Dendritic cell treated with granulocyte-macrophage colony-stimulating factor and Interleukin-4, amounts not matched to agents 40 ng/mL and 50 ng/mL, for 4 days (primary cell): Measurements from ENCODE around the gene TSPAN33.

Experiments
- H3K27ac Mint-ChIP-seq: one replicate; pipeline ENCODE4 v1.8.0; 2022; ENCODE audit warnings: mild to moderate bottlenecking, mixed read lengths
- H3K27me3 Mint-ChIP-seq: one replicate; pipeline ENCODE4 v1.8.0; 2022; ENCODE audit warnings: mild to moderate bottlenecking, mixed read lengths
- H3K36me3 Mint-ChIP-seq: one replicate; pipeline ENCODE4 v1.8.0; 2022; ENCODE audit warnings: low read depth, mixed read lengths
- H3K4me1 Mint-ChIP-seq: one replicate; pipeline ENCODE4 v1.8.0; 2022; ENCODE audit warnings: low read depth, mixed read lengths
- H3K4me3 Mint-ChIP-seq: one replicate; pipeline ENCODE4 v1.8.0; 2022; ENCODE audit warnings: mild to moderate bottlenecking, moderate library complexity, mixed read lengths
- H3K9me3 Mint-ChIP-seq: one replicate; pipeline ENCODE4 v1.8.0; 2022; ENCODE audit warnings: mixed read lengths
- intact Hi-C: fragments of 100-400 bp; cut with micrococcal nuclease; formaldehyde crosslinking; loops from one replicate; pipeline ENCODE4 v1.15.0; 2022

TSPAN33 gene

GRCh38 chr7:129149511-129149910 is 5.0 kb downstream of the TSPAN33 start:
- intact Hi-C loops = loop anchor here (5.0 kb wide), 2 partner anchors 57 to 97 kb away; no protein-coding TSS in a partner anchor
- peaks cover 66% of the 10 kb centered on the region for H3K4me1 Mint-ChIP-seq

GRCh38 chr7:129150199-129150996 is 5.9 kb downstream of the TSPAN33 start:
- Mint-ChIP-seq H3K36me3 (peaks cover 36% of the 10 kb centered on the region), H3K4me3 (no peak overlapping the region), H3K27ac (peak overlapping the region; percentile 91), H3K27me3 (peaks cover 2% of the 10 kb centered on the region), H3K9me3 (no peaks in the 10 kb centered on the region), H3K4me1 (peaks cover 61% of the 10 kb centered on the region)
- intact Hi-C loops = no loop called here

More at GRCh38 chr7:129149511-129149910, 5.0 kb downstream of the TSPAN33 start:
- peaks cover 42% of the 10 kb centered on the region for H3K36me3 Mint-ChIP-seq
- peak overlapping the region; percentile 41 for H3K4me3 Mint-ChIP-seq
- H3K27me3 Mint-ChIP-seq = peaks cover 2% of the 10 kb centered on the region
- H3K9me3 Mint-ChIP-seq = no peaks in the 10 kb centered on the region
- H3K27ac Mint-ChIP-seq = peak overlapping the region; percentile 91

DNA sequence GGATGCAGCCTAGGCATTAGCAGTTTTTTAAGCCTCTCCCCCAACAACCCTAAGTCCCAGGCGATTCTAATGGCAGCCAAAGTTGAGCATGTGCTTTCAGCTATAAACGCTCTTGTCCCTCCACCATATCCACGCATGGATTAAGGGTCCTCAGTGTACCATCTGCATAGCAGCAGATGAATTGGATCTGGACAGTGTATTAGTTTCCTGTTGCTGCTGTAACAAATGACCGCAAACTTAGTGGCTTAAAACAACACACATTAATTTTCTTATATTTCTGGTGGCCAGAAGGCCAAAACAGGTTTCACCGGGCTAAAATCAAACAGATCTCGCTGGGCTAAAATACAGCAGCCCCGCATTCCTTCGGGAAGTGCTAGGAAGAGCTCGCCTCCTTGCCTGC is 13.1 kb downstream of the TSPAN33 start:
- intact Hi-C loops = no loop called here
- Mint-ChIP-seq H3K27ac (no peak overlapping the region), H3K9me3 (no peaks in the 10 kb centered on the region), H3K4me3 (no peak overlapping the region), H3K27me3 (no peaks in the 10 kb centered on the region), H3K36me3 (peaks cover 69% of the 10 kb centered on the region), H3K4me1 (peaks cover 10% of the 10 kb centered on the region)

GRCh38 chr7:129159539-129159938 is 15.0 kb downstream of the TSPAN33 start:
- Mint-ChIP-seq H3K27ac (no peak overlapping the region), H3K4me3 (no peak overlapping the region), H3K27me3 (no peaks in the 10 kb centered on the region), H3K9me3 (no peaks in the 10 kb centered on the region), H3K36me3 (peaks cover 80% of the 10 kb centered on the region), H3K4me1 (peaks cover 5% of the 10 kb centered on the region)
- intact Hi-C loops = no loop called here

DNA sequence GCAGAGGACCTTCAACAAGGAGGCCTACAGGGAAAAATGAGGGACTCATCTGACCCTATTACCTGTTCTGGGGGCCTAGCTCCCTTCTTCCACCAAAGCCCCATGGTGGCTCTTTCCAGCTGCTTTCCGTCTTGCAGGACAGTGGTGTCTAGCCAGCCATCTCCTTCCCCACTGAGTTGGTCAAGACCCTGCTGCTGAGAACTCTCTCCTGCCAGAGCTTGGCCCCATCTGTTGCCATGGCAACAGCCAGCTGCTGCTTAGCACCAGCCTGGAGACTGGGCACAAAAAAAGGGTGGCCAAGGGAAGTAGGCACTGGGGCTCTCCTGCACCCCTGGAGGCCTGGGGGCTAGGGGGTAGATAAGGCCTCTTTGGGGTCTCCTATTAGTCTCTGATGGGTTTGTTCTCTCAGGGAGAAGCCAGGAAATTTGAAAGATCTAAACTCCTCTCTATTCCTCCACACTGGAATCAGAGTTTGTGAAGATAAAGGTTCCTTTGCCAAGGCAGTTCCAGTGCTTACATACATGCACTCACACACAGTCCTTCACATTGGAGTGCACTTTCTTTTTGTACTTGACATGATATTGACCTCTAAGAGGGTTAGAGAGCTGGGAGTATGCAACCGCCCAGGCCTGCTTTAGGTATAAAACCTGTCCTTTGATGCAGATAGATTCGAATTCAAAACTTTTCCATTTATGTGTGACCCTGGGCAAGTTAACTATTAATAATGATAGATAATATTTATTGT is 15.8 kb downstream of the TSPAN33 start:
- Mint-ChIP-seq H3K9me3 (no peaks in the 10 kb centered on the region), H3K27ac (no peak overlapping the region), H3K36me3 (peaks cover 87% of the 10 kb centered on the region), H3K4me3 (no peak overlapping the region), H3K27me3 (no peaks in the 10 kb centered on the region), H3K4me1 (peaks cover 5% of the 10 kb centered on the region)
- intact Hi-C loops = no loop called here

GRCh38 chr7:129161524-129162225 is 17.2 kb downstream of the TSPAN33 start:
- Mint-ChIP-seq H3K36me3 (peaks cover 93% of the 10 kb centered on the region), H3K27me3 (no peaks in the 10 kb centered on the region), H3K9me3 (no peaks in the 10 kb centered on the region), H3K4me3 (no peak overlapping the region), H3K4me1 (peaks cover 5% of the 10 kb centered on the region), H3K27ac (no peak overlapping the region)
- intact Hi-C loops = no loop called here

DNA sequence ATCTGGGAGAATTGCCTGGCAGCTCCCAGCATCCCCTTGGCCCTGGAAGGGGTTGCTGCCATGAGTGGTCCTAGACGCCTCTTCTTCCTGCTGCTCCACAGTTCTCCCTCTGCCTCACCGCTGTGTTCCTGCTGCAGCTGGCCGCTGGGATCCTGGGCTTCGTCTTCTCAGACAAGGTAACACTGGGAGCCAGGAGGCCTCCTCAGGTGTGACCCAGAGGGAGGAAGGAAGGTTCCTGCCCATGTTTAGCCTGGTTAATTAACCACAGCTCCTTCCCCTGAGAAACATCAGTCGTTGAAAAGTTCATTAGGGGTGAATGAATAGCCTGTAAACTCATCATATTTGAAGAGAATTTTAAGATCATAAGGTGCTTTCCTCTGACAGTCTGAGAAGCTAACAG is 18.2 kb downstream of the TSPAN33 start:
- intact Hi-C loops = no loop called here
- H3K27ac Mint-ChIP-seq = no peak overlapping the region
- peaks cover 5% of the 10 kb centered on the region for H3K4me1 Mint-ChIP-seq
- H3K4me3 Mint-ChIP-seq = no peak overlapping the region
- H3K36me3 Mint-ChIP-seq = peaks cover 94% of the 10 kb centered on the region
- H3K9me3 Mint-ChIP-seq = no peaks in the 10 kb centered on the region
- H3K27me3 Mint-ChIP-seq = no peaks in the 10 kb centered on the region

GRCh38 chr7:129163875-129164544 is 19.5 kb downstream of the TSPAN33 start:
- Mint-ChIP-seq H3K27me3 (peaks cover 2% of the 10 kb centered on the region), H3K36me3 (peaks cover 93% of the 10 kb centered on the region), H3K9me3 (no peaks in the 10 kb centered on the region), H3K4me1 (peaks cover 17% of the 10 kb centered on the region), H3K27ac (no peak overlapping the region), H3K4me3 (no peak overlapping the region)
- intact Hi-C loops = loop anchor here (1.0 kb wide), 1 partner anchor 46 kb away; no protein-coding TSS in a partner anchor

DNA sequence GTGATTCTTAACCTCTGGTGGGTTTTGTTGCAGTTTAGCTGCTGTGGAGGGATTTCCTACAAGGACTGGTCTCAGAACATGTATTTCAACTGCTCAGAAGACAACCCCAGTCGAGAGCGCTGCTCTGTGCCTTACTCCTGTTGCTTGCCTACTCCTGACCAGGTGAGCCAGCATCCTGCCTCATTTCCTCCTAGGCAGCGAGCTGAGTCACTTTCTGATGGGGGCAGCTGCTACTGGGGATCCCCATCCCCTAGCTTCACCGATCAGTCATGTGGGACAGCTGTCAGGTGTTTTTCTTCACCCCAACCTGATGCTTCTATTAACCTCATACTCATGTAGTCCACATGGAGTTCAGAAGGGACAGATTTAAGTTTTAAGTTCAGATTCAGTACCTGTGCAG is 22.2 kb downstream of the TSPAN33 start:
- H3K36me3 Mint-ChIP-seq = peaks cover 74% of the 10 kb centered on the region

GRCh38 chr7:129167817-129168216 is 23.3 kb downstream of the TSPAN33 start:
- no peak overlapping the region for H3K4me3 Mint-ChIP-seq
- H3K4me1 Mint-ChIP-seq = peaks cover 23% of the 10 kb centered on the region
- peaks cover 64% of the 10 kb centered on the region for H3K36me3 Mint-ChIP-seq
- no peak overlapping the region for H3K27ac Mint-ChIP-seq
- peaks cover 2% of the 10 kb centered on the region for H3K27me3 Mint-ChIP-seq
- no peaks in the 10 kb centered on the region for H3K9me3 Mint-ChIP-seq
- intact Hi-C loops = no loop called here

More for the DNA sequence above, 22.2 kb downstream of the TSPAN33 start:
- H3K27ac Mint-ChIP-seq = no peak overlapping the region
- H3K9me3 Mint-ChIP-seq = no peaks in the 10 kb centered on the region
- H3K4me1 Mint-ChIP-seq = peaks cover 23% of the 10 kb centered on the region
- intact Hi-C loops = no loop called here
- H3K4me3 Mint-ChIP-seq = no peak overlapping the region
- peaks cover 2% of the 10 kb centered on the region for H3K27me3 Mint-ChIP-seq

DNA sequence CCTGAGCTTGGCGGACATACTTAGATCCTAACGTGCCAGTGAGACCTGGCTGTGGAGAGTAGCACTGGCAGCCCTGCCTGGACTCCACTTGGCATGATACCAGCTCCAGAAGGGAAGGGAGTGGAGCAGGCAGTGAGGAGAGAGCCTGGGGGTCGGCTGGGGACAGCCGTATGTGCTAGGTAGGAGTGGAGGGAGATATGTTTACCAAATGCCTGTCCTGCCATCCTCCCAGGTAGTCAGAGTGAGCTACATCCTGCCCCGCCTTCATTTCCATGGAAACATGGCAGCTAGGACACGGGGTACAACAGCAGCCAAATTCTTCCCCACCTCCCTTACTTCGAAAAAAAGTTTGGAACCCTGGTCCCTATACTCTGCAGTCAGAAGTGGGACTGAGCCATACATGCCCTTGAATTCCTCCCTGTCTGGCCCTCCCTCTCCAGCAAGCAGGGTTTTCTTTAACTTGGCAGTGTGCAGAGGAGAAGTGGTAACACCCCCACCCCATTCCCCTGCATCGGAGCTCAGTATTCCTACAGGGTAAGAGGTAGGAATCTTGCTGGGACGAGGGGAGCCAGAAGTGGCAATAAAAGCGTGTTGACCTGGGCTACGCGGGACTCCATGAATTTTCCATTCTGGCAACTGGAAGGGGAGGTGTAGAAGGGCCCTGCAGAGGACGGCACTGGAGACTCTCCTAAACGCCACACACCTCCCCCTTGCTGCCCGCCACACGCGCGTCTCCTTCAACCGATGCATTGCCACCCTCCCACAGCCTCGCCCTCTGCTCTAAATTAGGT is 23.9 kb downstream of the TSPAN33 start:
- Mint-ChIP-seq H3K27ac (peak overlapping the region; percentile 70), H3K4me1 (peaks cover 23% of the 10 kb centered on the region), H3K36me3 (peaks cover 58% of the 10 kb centered on the region), H3K9me3 (no peaks in the 10 kb centered on the region), H3K27me3 (peaks cover 2% of the 10 kb centered on the region), H3K4me3 (no peak overlapping the region)
- intact Hi-C loops = no loop called here

GRCh38 chr7:129169171-129169671 is 24.7 kb downstream of the TSPAN33 start:
- peak overlapping the region; percentile 70 for H3K27ac Mint-ChIP-seq
- intact Hi-C loops = no loop called here
- no peaks in the 10 kb centered on the region for H3K9me3 Mint-ChIP-seq
- H3K36me3 Mint-ChIP-seq = peaks cover 52% of the 10 kb centered on the region
- H3K27me3 Mint-ChIP-seq = peaks cover 3% of the 10 kb centered on the region
- H3K4me3 Mint-ChIP-seq = peak overlapping the region; percentile 73
- peaks cover 23% of the 10 kb centered on the region for H3K4me1 Mint-ChIP-seq
